ENCODE data around the gene ASB11.

DNA sequence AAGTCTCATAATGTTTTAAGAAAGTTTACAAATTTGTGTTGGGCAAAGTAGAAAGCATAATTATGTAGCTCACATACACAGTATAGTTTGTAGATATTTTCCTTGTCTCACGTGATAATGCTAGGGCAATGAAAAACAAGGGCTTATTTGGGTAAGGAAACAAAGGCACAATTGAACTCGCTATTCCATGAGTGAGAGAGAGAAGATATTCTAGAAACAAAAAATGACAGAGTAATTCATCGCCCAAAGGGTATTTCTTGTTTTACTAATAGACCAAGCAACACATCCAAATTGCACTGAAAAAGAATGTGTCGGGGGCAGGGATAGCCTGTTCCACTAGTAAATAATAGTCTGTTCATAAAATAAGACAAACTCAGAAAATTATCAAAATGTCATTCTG is 3.6 kb upstream of the ASB11 start:
- no peak for TF ChIP-seq EZH2 (IDR thresholded peaks at IDR 0.05; ENCODE audit: borderline replicate concordance, low read depth, low read length, severe bottlenecking)
- TF ChIP-seq, protein P1, sequence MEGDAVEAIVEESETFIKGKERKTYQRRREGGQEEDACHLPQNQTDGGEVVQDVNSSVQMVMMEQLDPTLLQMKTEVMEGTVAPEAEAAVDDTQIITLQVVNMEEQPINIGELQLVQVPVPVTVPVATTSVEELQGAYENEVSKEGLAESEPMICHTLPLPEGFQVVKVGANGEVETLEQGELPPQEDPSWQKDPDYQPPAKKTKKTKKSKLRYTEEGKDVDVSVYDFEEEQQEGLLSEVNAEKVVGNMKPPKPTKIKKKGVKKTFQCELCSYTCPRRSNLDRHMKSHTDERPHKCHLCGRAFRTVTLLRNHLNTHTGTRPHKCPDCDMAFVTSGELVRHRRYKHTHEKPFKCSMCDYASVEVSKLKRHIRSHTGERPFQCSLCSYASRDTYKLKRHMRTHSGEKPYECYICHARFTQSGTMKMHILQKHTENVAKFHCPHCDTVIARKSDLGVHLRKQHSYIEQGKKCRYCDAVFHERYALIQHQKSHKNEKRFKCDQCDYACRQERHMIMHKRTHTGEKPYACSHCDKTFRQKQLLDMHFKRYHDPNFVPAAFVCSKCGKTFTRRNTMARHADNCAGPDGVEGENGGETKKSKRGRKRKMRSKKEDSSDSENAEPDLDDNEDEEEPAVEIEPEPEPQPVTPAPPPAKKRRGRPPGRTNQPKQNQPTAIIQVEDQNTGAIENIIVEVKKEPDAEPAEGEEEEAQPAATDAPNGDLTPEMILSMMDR (IDR thresholded peaks at IDR 0.05; ENCODE audit: borderline replicate concordance, extremely low read depth, low read length, poor library complexity, severe bottlenecking) = no peak
